A673 (cell line): ENCODE data around the gene TBXAS1. TPM values are rescaled to one million over a fixed set of nuclear protein-coding genes. Genes with fewer than 3 reads are reported as not detected.

ENCODE experiments used
- BruUV-seq: library from RNA; stranded (reverse); fragments of 400-500 nt; replicated peaks from 2 replicates; lab custom pipeline; 2021; lab: Mats Ljungman, UMichigan
- CTCF ChIA-PET: fragments of 300-600 bp; sonication (Branson Sonifier 250); formaldehyde crosslinking; loops from one replicate; lab custom pipeline; 2022; ENCODE audit warnings: antibody characterized with exemption; lab: Charles Lee
- POLR2A ChIA-PET: fragments of 300-600 bp; sonication (Branson Sonifier 250); formaldehyde crosslinking; loops from one replicate; lab custom pipeline; 2022; ENCODE audit warnings: antibody characterized with exemption; ENCODE audit not compliant: low non-redundant PET; lab: Charles Lee
- DNase-seq: peaks from one replicate; pipeline ENCODE4 v3.0.0-alpha.2; 2015; ENCODE audit warnings: low spot score
- H3K27ac ChIP-seq: fragments of 200-600 bp; sonication (generic); 2 replicates; pipeline ENCODE4 v1.5.1; 2016; ENCODE audit warnings: mixed run types, low read depth, mild to moderate bottlenecking, mixed read lengths, antibody characterized with exemption, low read length; ENCODE audit not compliant: poor library complexity, severe bottlenecking
- H3K27me3 ChIP-seq: fragments of 200-600 bp; sonication (generic); replicated peaks from 2 replicates; pipeline ENCODE4 v1.6.1; 2017; ENCODE audit warnings: mixed run types, low read depth, mild to moderate bottlenecking, mixed read lengths, antibody characterized with exemption, low read length; ENCODE audit not compliant: insufficient read depth, poor library complexity
- H3K36me3 ChIP-seq: fragments of 200-600 bp; sonication (generic); 2 replicates; pipeline ENCODE4 v1.6.1; 2016; ENCODE audit warnings: mixed run types, mild to moderate bottlenecking, mixed read lengths, antibody characterized with exemption, low read length; ENCODE audit not compliant: insufficient read depth, poor library complexity, severe bottlenecking
- H3K4me1 ChIP-seq: fragments of 200-600 bp; sonication (generic); 2 replicates; pipeline ENCODE4 v1.6.1; 2017; ENCODE audit warnings: mixed run types, mild to moderate bottlenecking, mixed read lengths, antibody characterized with exemption, low read length; ENCODE audit not compliant: insufficient read depth, poor library complexity, severe bottlenecking
- H3K4me3 ChIP-seq: fragments of 200-600 bp; sonication (generic); 2 replicates; pipeline ENCODE4 v1.5.1; 2016; ENCODE audit warnings: low read depth, mixed run types, mild to moderate bottlenecking, mixed read lengths, low read length; ENCODE audit not compliant: poor library complexity, severe bottlenecking
- H3K9me3 ChIP-seq: fragments of 200-600 bp; sonication (generic); 2 replicates; pipeline ENCODE4 v1.6.1; 2016; ENCODE audit warnings: mixed run types, low read depth, mild to moderate bottlenecking, mixed read lengths, antibody characterized with exemption, low read length; ENCODE audit not compliant: poor library complexity, severe bottlenecking
- CTCF ChIP-seq: fragments of 300-800, 200-600 bp; sonication (generic); conservative IDR thresholded peaks from 2 replicates; pipeline ENCODE4 v1.5.1; 2017; ENCODE audit warnings: low read depth, mild to moderate bottlenecking, antibody characterized with exemption, low read length, moderate library complexity, mixed read lengths
- EZH2 ChIP-seq: fragments of 200-600 bp; sonication (generic); IDR thresholded peaks from 2 replicates; pipeline ENCODE4 v1.6.1; 2017; ENCODE audit warnings: borderline replicate concordance, low read depth, mild to moderate bottlenecking, mixed read lengths, antibody characterized with exemption, low read length; ENCODE audit not compliant: poor library complexity, severe bottlenecking
- intact Hi-C: fragments of 100-400 bp; cut with micrococcal nuclease; formaldehyde crosslinking; loops from one replicate; pipeline ENCODE4 v1.10.0; 2022; ENCODE audit not compliant: unreplicated experiment
- total RNA-seq: library from RNA; stranded (reverse); gene quantifications from 2 replicates; pipeline ENCODE4 v1.2.3, GENCODE V29; 2021

Gene TBXAS1
- total RNA-seq, 1 experiment from 2014 or later, result 2.5 TPM

DNA sequence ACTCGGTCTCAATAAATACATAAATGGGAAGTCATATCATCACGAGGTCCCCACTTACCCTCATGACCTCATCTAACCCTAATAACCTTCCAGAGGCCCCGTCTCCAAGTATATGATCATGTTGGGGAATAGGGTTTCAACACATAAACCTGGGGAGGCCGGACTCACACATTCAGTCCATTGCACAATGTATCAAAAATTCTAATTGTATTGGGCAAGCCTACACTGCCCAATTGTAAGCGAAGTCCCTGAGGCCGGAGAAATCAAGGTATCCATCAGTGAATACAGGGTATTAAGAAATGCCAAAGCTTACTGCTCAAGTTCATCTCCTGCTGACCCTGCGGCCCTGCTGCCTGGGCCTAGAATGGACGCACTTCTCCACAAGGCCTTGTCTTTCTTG is 164.1 kb downstream of the TBXAS1 start:
- Histone ChIP-seq H3K27me3 (no peaks in the 10 kb centered on the region), H3K4me3 (no peak overlapping the region), H3K36me3 (no peaks in the 10 kb centered on the region), H3K9me3 (no peaks in the 10 kb centered on the region), H3K27ac (no peak overlapping the region), H3K4me1 (no peaks in the 10 kb centered on the region)
- TF ChIP-seq EZH2 (no peak), CTCF (no peak)
- POLR2A ChIA-PET, result no interaction called here
- CTCF ChIA-PET, result no interaction called here
- intact Hi-C loops, result no loop called here
- BruUV-seq, result no TSS peak
- no peak for DNase-seq

DNA sequence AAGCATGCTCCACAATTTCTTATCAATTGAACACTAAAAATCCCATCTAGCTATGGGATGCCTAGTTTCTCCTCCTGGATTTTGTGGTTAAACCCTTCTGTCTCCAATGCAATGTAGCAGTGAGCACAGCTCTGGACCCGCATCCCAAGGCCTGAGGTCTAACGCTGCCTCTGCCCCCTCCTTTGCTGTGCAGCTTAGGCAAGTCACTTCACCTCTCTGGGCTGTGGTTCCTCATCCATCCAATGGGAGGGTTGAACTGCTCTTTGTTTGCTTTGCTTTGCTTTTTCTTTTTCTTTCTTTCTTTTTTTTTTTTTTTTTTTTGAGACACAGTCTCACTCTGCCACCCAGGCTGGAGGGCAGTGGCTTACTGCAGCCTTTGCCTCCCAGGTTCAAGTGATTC is 164.5 kb downstream of the TBXAS1 start:
- Histone ChIP-seq H3K4me1 (no peaks in the 10 kb centered on the region), H3K36me3 (no peaks in the 10 kb centered on the region), H3K27me3 (no peaks in the 10 kb centered on the region), H3K9me3 (no peaks in the 10 kb centered on the region), H3K4me3 (no peak overlapping the region), H3K27ac (no peak overlapping the region)
- intact Hi-C loops, result no loop called here
- no peak for DNase-seq
- ChIA-PET POLR2A (no interaction called here), CTCF (no interaction called here)
- BruUV-seq, result no TSS peak
- no peak for TF ChIP-seq CTCF
- TF ChIP-seq EZH2, result no peak

DNA sequence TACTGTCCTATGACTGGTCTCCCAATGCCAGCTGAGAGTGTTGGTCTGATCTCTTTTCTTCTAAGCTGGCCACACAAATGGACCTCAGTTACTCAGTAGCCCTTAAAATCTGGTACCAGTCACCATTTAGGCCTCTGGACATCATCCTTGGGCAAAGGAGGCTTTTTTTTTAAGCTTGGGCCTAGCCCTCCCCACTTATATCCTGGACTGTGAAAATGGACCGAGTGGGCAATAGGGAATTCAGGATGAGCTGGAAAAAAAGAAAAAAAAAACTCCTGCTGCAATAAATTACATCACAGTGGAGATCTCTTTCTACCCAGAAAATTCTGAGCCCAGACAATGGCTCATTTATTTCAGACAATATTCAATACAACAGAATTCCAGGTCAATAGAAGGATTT is 165.3 kb downstream of the TBXAS1 start:
- BruUV-seq, result no TSS peak
- no peak for DNase-seq
- ChIA-PET POLR2A (no interaction called here), CTCF (no interaction called here)
- no peaks in the 10 kb centered on the region for H3K4me1 ChIP-seq
- H3K27ac ChIP-seq, result no peak overlapping the region
- no peaks in the 10 kb centered on the region for H3K36me3 ChIP-seq
- no peak overlapping the region for H3K4me3 ChIP-seq
- no peak for TF ChIP-seq CTCF
- TF ChIP-seq EZH2, result no peak
- intact Hi-C loops, result no loop called here
- H3K27me3 ChIP-seq, result no peaks in the 10 kb centered on the region
- H3K9me3 ChIP-seq, result no peaks in the 10 kb centered on the region
